HG02759 (cell line): ENCODE results near the gene ADGRA3.

Source experiments
- ATAC-seq: cut with Tn5 transposase; IDR thresholded peaks from one replicate; pipeline ENCODE4 v1.9.1; 2021; ENCODE audit warnings: mild to moderate bottlenecking, moderate library complexity; ENCODE audit not compliant: unreplicated experiment

Gene ADGRA3

GRCh38 chr4:22515888-22516541 is at the start of gene ADGRA3:
TSS of gene ADGRA3 (minus strand) at chr4:22516066. CDS start at chr4:22515784, 282 bp downstream.
- peak; percentile 60 for ATAC-seq

- no peak for ATAC-seq
Observed at GRCh38 chr4:22556495-22556894, 40.6 kb upstream of the ADGRA3 start.

GRCh38 chr4:22554670-22555069 is 38.8 kb upstream of the ADGRA3 start:
- ATAC-seq, result no peak

GRCh38 chr4:22553560-22553959 is 37.7 kb upstream of the ADGRA3 start:
- ATAC-seq, result no peak

- ATAC-seq, result no peak
Observed at GRCh38 chr4:22552812-22553211, 36.9 kb upstream of the ADGRA3 start.

- no peak for ATAC-seq
Observed at GRCh38 chr4:22551550-22551949, 35.7 kb upstream of the ADGRA3 start.

- ATAC-seq, result no peak
Observed at GRCh38 chr4:22546299-22546698, 30.4 kb upstream of the ADGRA3 start.

- ATAC-seq, result no peak
Observed at GRCh38 chr4:22539251-22539650, 23.4 kb upstream of the ADGRA3 start.

- no peak for ATAC-seq
Observed at GRCh38 chr4:22537864-22538263, 22.0 kb upstream of the ADGRA3 start.

- no peak for ATAC-seq
Observed at GRCh38 chr4:22534374-22534773, 18.5 kb upstream of the ADGRA3 start.

GRCh38 chr4:22532896-22533295 is 17.0 kb upstream of the ADGRA3 start:
- ATAC-seq, result no peak

- ATAC-seq, result no peak
Observed at GRCh38 chr4:22532117-22532516, 16.3 kb upstream of the ADGRA3 start.

- no peak for ATAC-seq
Observed at GRCh38 chr4:22531311-22532019, 15.6 kb upstream of the ADGRA3 start.

GRCh38 chr4:22524895-22525294 is 9.0 kb upstream of the ADGRA3 start:
- ATAC-seq, result no peak

- ATAC-seq, result no peak
Observed at GRCh38 chr4:22522706-22523501, 7.0 kb upstream of the ADGRA3 start.

- no peak for ATAC-seq
Observed at GRCh38 chr4:22522206-22522605, 6.3 kb upstream of the ADGRA3 start.

- no peak for ATAC-seq
Observed at GRCh38 chr4:22521240-22521639, 5.4 kb upstream of the ADGRA3 start.

GRCh38 chr4:22515145-22515887 is 550 bp downstream of the ADGRA3 start:
- ATAC-seq, result peak; percentile 61

- no peak for ATAC-seq
Observed at GRCh38 chr4:22514481-22514880, 1.4 kb downstream of the ADGRA3 start.

GRCh38 chr4:22514001-22514400 is 1.9 kb downstream of the ADGRA3 start:
- ATAC-seq, result no peak

- no peak for ATAC-seq
Observed at GRCh38 chr4:22512306-22512705, 3.6 kb downstream of the ADGRA3 start.
